Activated CD4-positive, alpha-beta T cell treated with anti-CD3 and anti-CD28 coated beads for 24 hours (primary cell): ENCODE data around the gene PTGR3.

ENCODE experiments used
- DNase-seq, 2 donors: peaks; one replicate each; pipeline ENCODE4 v3.0.0-alpha.2; 2020; ENCODE audit warnings: low read depth in 2 of 2

Gene PTGR3

GRCh38 chr18:75209129-75209950 is at the start of gene PTGR3:
TSS of gene PTGR3 (minus strand) at chr18:75209139. CDS start at chr18:75209058, 81 bp downstream.
- DNase-seq, result peak; percentile 43 to 64

GRCh38 chr18:75257605-75258004 is 48.7 kb upstream of the PTGR3 start:
- DNase-seq, result no peak

- DNase-seq, result no peak
Measured at GRCh38 chr18:75256376-75256775, 47.4 kb upstream of the PTGR3 start.

- no peak for DNase-seq
Measured at GRCh38 chr18:75255094-75255493, 46.2 kb upstream of the PTGR3 start.

GRCh38 chr18:75253784-75254183 is 44.8 kb upstream of the PTGR3 start:
- no peak for DNase-seq

DNA sequence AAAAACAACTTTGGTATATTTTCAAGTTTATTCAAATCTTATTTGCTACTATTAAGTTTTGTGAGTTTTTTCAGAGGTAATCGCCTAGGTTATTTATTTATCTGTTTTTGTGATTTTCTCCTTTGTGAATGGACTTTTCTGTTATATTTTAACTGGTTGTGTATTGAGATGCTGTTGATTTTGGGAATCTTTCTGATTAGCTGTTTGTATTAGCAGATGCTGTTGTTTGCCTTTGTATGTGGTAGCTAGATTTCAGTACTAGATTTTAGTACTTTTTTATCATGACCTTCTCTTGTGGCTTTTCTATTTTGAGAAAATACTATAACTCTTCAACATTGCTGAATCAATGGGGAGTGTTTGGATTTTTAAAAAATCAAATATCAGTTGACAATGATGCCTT is 44.1 kb upstream of the PTGR3 start:
- DNase-seq, result no peak

GRCh38 chr18:75252136-75252535 is 43.2 kb upstream of the PTGR3 start:
- no peak for DNase-seq

DNA sequence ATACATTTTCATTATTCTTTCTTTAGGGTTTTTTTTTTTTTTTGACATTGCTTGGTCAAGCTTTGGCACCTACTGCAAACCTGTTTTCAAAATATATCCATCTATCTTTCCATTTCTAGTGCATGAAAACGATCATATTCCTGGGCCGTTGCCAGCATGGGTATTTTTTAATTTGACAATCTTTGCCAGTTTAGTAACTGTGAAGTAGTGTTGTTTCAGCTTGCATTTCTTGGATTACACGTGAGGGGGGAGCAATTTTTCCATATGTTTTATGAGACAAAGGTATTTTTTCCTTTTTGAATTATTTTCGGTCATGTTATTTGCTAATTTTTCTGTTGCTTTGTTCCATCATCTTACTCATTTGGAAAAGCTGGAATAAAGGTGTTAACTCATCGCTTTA is 42.5 kb upstream of the PTGR3 start:
- no peak for DNase-seq

- no peak for DNase-seq
Measured at GRCh38 chr18:75250471-75250821, 41.5 kb upstream of the PTGR3 start.

DNA sequence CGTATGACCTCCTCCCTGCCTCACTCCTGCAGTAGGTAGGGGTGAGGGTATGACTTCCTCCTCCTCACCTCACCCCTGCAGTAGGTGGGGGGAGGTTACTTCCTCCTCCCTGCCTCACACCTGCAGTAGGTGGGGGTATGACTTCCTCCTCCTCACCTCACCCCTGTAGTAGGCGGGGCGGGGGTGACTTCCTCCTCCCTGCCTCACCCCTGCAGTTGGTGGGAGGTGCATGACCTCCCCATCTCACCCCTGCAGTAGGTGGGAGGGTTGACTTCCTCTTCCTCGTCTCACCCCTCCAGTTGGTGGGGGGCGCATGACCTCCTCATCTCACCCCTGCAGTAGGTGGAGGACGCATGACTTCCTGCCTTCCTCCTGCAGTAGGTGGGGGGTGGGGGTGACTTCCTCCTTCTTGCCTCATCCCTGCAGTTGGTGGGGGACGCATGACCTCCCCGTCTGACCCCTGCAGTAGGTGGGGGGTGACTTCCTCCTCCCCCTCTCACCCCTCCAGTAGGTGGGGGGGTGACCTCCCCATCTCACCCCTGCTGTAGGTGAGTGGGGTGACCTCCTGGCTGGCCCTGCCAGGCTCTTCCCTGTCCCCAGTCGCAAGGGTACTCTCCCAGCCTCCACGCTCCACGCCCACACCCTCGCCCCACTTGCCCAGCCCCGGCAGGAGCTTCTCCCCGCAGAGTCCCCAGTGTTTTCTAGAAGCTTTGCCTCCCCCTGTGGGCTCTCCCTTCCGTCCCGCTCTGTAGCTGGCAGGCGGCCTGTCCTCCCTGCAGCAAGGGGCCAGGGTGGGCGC is 40.9 kb upstream of the PTGR3 start:
- DNase-seq, result no peak

DNA sequence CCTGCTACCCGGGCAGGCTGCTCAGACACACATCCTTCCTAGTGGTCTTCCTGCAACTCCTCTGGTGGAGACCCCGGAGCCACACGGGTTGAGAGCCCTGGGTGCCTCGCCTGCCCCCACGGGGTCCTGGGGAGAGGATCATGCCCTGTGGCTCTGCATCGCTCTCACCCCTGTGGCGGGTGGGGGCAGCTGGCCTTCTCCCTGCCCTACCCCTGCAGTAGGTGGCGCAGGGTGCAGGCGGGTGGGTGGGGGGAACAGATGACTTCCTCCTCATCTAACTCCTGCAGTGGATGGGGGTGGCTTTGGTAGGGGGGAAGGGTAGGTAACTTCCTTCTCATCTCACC is 40.2 kb upstream of the PTGR3 start:
- DNase-seq, result no peak

DNA sequence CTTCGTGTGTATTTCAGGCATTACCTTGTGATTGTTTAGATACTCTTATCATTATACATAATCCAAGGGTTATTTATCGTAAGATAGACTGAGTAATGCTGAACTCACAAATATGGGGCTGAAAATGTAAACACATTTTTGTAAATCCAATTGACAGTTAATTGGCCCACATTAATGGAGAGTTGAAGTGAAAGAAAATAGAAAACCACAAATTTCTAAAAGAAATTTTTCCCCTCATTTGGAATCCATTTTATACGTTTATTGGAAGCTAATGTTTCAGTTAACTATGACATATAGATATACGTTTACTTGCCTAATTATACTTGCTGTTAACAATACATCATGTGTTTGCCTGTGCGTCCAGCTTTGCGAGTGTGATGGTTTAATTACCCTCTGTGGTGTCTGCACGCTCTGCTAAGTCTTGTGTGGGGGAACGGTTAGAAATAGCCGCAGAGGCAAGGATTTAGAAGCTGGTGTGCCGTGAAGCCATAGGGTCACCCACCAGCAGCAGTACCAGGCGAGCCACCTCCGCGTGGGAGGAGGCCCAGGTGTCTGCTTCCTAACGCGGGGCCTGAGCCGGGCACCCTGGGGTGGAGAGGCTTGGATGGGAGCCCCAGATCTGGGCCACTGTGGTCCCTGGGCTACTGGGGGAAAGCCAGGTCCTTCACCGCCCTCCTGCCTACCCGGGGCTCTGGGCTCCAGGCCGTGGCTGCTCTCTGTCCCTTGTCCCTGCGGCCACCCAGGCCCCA is 39.7 kb upstream of the PTGR3 start:
- DNase-seq, result no peak

GRCh38 chr18:75247611-75248421 is 38.9 kb upstream of the PTGR3 start:
- DNase-seq, result no peak

- DNase-seq, result no peak
Measured at GRCh38 chr18:75246721-75247610, 38.0 kb upstream of the PTGR3 start.

DNA sequence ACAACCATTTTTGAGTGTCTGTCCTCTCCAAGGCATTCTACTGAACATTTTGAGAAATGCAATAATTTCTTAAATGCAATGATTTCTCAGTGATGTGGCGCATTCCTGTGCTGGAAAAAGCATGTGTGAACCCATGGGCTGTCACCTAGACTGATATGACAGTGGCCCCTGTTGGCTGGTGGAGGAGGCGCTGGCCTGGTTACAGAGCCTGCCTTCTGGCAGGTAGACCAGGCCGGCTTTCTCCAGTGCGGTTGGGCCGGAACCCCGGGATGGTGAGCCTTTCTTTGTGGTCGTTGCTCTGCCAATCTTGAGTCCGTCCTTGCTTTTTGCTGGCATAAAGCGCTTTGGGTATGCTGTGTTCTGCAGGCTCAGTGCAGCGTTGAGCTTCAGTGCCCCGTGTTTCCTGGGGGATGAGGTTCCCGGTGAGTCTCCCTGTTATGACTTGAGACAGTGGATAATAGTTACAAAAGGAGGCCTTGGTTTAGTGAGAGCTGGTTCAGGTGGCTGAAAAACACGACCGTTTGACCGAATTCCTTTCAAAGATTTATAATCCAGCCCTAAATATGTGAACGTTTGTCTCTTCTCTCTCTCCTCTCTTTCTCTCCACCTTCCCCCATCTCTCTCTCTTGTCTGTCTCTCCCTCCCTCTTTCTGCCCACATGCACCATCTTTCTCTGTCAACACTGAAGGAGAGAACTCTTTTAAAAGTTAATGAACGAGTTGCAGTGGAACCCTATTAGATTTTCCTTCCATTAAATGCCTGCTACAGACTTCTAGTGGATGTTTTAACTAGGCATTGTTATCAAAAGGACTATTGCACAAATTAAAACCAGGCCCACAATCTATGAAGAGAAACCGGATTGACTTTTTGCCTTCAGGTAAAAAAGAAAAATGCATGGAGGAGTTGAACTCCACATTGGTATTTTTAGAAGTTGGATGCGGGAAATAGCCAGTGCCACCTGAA is 35.7 kb upstream of the PTGR3 start:
- no peak for DNase-seq

DNA sequence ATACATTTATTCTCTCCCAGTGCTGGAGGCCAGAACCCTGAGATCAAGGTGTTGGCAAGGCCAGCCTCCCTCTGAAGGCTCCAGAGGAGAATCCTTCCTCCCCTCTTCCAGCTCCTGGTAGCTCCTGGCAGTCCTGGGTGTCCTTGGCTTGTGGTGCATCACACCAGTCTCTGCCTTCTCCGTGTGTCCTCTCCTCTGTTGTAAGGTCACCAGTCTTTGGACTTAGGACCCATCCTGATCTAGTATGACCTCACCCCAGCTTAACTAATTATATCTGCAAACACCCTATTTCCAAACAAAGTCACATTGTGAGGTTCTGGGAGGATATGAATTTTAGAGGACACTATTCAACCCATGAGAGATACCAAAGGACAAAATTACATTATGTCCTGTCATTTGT is 32.8 kb upstream of the PTGR3 start:
- no peak for DNase-seq

DNA sequence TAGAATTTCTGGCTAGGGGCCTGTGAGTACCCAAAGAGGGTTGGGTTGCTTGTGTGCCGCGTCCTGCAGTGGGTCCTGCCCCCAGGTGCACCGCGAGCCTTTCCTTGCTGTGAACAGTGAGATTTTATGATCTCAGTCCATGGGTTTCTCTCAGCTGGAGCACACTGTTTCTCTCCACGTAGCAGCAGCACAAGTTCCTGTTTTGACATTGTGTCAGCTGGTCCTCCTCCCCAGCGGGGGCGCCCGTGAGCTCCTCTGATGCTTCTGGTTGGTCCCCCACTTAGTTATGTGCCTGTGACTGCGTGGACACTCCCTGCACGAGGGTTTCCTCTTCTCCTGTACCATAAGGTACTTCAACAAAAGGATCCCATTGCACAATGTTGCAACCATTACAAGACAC is 31.5 kb upstream of the PTGR3 start:
- no peak for DNase-seq

GRCh38 chr18:75238786-75239185 is 29.8 kb upstream of the PTGR3 start:
- DNase-seq, result no peak

GRCh38 chr18:75238100-75238499 is 29.2 kb upstream of the PTGR3 start:
- DNase-seq, result no peak

DNA sequence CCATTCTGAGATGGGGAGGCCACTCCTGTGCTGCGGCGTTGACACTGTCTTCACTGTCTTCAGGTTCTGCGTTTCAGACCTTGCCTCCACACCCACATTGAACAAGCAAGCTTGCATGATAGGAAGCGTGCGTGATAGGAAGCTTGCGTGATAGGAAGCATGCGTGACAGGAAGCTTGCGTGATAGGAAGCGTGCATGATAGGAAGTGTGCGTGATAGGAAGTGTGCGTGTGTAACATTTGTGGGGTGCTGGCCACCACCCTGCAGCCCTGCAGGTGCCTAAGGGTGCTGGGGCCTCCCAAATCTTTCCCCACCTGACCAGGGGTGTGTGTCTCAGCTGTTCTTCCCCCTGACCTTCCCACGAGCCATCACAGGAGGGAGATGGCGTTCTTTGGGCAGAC is 27.0 kb upstream of the PTGR3 start:
- no peak for DNase-seq
